ENCODE measurements around the gene CRYBB1.

Gene CRYBB1

GRCh38 chr22:26623984-26624383 lies 6.2 kb upstream of the CRYBB1 start:
- no peaks in the 10 kb centered on the region for H3K9me3 ChIP-seq (ENCODE audit: insufficient read depth, low read length)
- no peak overlapping the region for H3K4me3 ChIP-seq (ENCODE audit: low read length)
- H3K36me3 ChIP-seq (replicated peaks; ENCODE audit: low read depth, low read length) = no peaks in the 10 kb centered on the region
- no peaks in the 10 kb centered on the region for H3K4me1 ChIP-seq (ENCODE audit: low read length)
- H2AFZ ChIP-seq (ENCODE audit: low read depth, low read length) = no peak overlapping the region
- 0 out of 2 replicates have a peak, but pooled peaks cover 6% of the 10 kb centered on the region for H3K27me3 ChIP-seq (ENCODE audit: low read depth, low read length)
- no peak overlapping the region for H3K27ac ChIP-seq (ENCODE audit: low read length)
- H3K4me2 ChIP-seq (ENCODE audit: low read length) = no peak overlapping the region
- no peaks in the 10 kb centered on the region for H3K79me2 ChIP-seq (ENCODE audit: low read length)
- TF ChIP-seq EZH2phosphoT487 (IDR thresholded peaks at IDR 0.05; ENCODE audit: low read depth) (no peak), CTCF (IDR thresholded peaks at IDR 0.05; ENCODE audit: low read depth, low read length) (no peak)
- H3K9ac ChIP-seq (ENCODE audit: low read length) = no peak overlapping the region
- H4K20me1 ChIP-seq (ENCODE audit: insufficient read depth, low read length) = no peaks in the 10 kb centered on the region

- H3K27me3 ChIP-seq (ENCODE audit: low read depth, low read length) = peaks cover 3% of the 10 kb centered on the region; the same call in 1 of the 2 replicates
- H3K9me3 ChIP-seq (ENCODE audit: insufficient read depth, low read length) = no peaks in the 10 kb centered on the region
- no peak within 1 kb of the TSS for H3K4me3 ChIP-seq (ENCODE audit: low read length)
- H4K20me1 ChIP-seq (ENCODE audit: insufficient read depth, low read length) = no peaks in the 10 kb centered on the region
- H3K4me1 ChIP-seq (ENCODE audit: low read length) = peaks cover 7% of the 10 kb centered on the region
- no peaks in the 10 kb centered on the region for H3K79me2 ChIP-seq (ENCODE audit: low read length)
- H3K27ac ChIP-seq (ENCODE audit: low read length) = no peak within 1 kb of the TSS
- no peaks in the 10 kb centered on the region for H3K36me3 ChIP-seq (replicated peaks; ENCODE audit: low read depth, low read length)
- TF ChIP-seq CTCF (IDR thresholded peaks at IDR 0.05; ENCODE audit: low read depth, low read length) (no peak), EZH2phosphoT487 (IDR thresholded peaks at IDR 0.05; ENCODE audit: low read depth) (no peak)
- no peak within 1 kb of the TSS for H3K9ac ChIP-seq (ENCODE audit: low read length)
- H2AFZ ChIP-seq (ENCODE audit: low read depth, low read length) = no peak within 1 kb of the TSS
- H3K4me2 ChIP-seq (ENCODE audit: low read length) = no peak within 1 kb of the TSS
These were observed 3.8 kb upstream of the CRYBB1 start, which contains the start of gene CRYBA4 for GRCh38 chr22:26621663-26622062. Gene CRYBA4 (plus strand): TSS chr22:26621963. CDS start chr22:26622597, 634 bp downstream.

- no peak overlapping the region for H3K9ac ChIP-seq (ENCODE audit: low read length)
- no peak overlapping the region for H3K4me3 ChIP-seq (ENCODE audit: low read length)
- no peak overlapping the region for H3K4me2 ChIP-seq (ENCODE audit: low read length)
- peaks cover 9% of the 10 kb centered on the region for H3K4me1 ChIP-seq (ENCODE audit: low read length)
- H2AFZ ChIP-seq (ENCODE audit: low read depth, low read length) = no peak overlapping the region
- TF ChIP-seq CTCF (IDR thresholded peaks at IDR 0.05; ENCODE audit: low read depth, low read length) = no peak
- no peak for TF ChIP-seq EZH2phosphoT487 (IDR thresholded peaks at IDR 0.05; ENCODE audit: low read depth)
- H4K20me1 ChIP-seq (ENCODE audit: insufficient read depth, low read length) = no peaks in the 10 kb centered on the region
- H3K27me3 ChIP-seq (ENCODE audit: low read depth, low read length) = peaks cover 7% of the 10 kb centered on the region
- no peak overlapping the region for H3K27ac ChIP-seq (ENCODE audit: low read length)
- no peaks in the 10 kb centered on the region for H3K9me3 ChIP-seq (ENCODE audit: insufficient read depth, low read length)
- H3K36me3 ChIP-seq (replicated peaks; ENCODE audit: low read depth, low read length) = no peaks in the 10 kb centered on the region
- no peaks in the 10 kb centered on the region for H3K79me2 ChIP-seq (ENCODE audit: low read length)
These were observed 2.4 kb upstream of the CRYBB1 start for GRCh38 chr22:26620197-26620596.

GRCh38 chr22:26619510-26619909 lies 1.7 kb upstream of the CRYBB1 start:
- Histone ChIP-seq H3K9ac (ENCODE audit: low read length) (no peak overlapping the region), H3K36me3 (replicated peaks; ENCODE audit: low read depth, low read length) (no peaks in the 10 kb centered on the region), H3K27ac (ENCODE audit: low read length) (no peak overlapping the region), H4K20me1 (ENCODE audit: insufficient read depth, low read length) (no peaks in the 10 kb centered on the region), H3K4me2 (ENCODE audit: low read length) (no peak overlapping the region), H3K79me2 (ENCODE audit: low read length) (no peaks in the 10 kb centered on the region), H3K27me3 (ENCODE audit: low read depth, low read length) (peaks cover 7% of the 10 kb centered on the region), H3K4me3 (ENCODE audit: low read length) (no peak overlapping the region), H3K4me1 (ENCODE audit: low read length) (peaks cover 12% of the 10 kb centered on the region), H3K9me3 (ENCODE audit: insufficient read depth, low read length) (no peaks in the 10 kb centered on the region), H2AFZ (ENCODE audit: low read depth, low read length) (no peak overlapping the region)
- TF ChIP-seq CTCF (IDR thresholded peaks at IDR 0.05; ENCODE audit: low read depth, low read length) (no peak), EZH2phosphoT487 (IDR thresholded peaks at IDR 0.05; ENCODE audit: low read depth) (no peak)
